ENCODE data around the gene MAPK1IP1L.
A peak's percentile ranks its signal among the peaks of the same experiment; 100 is the strongest.
"Not testable (repeated sequence)": the region's sequence is repeated elsewhere in the genome, so short reads cannot be mapped to it uniquely, and the experiment has no call there.

Gene MAPK1IP1L

GRCh38 chr14:55026441-55026792 lies 25.0 kb upstream of the MAPK1IP1L start:
- peaks cover 16 to 37% (median 26%) of the 10 kb centered on the region in 4 experiments for H3K4me1 ChIP-seq (ENCODE audit: control extremely low read depth in 1 of 4, control insufficient read depth in 4 of 4, insufficient read depth in 4 of 4, low read length in 3 of 4)
- POLR2A ChIA-PET: interaction anchor here (0.5 to 2.0 kb wide), 4 partner anchors 12 to 178 kb away, joined by 3 to 10 read pairs (median 6); partner anchors contain the start of gene MAPK1IP1L
- WGBS (ENCODE audit: insufficient coverage): no CpG with 5 or more reads among the region's 9 CpGs
- H3K4me3 ChIP-seq (ENCODE audit: control insufficient read depth in 1 of 7, extremely low read depth in 1 of 7, insufficient read depth in 4 of 7, low read depth in 2 of 7, low read length in 6 of 7): peak overlapping the region; percentile 76 to 99 (median 92)
- no peaks in the 10 kb centered on the region for H3K9me3 ChIP-seq (ENCODE audit: control extremely low read depth in 1 of 5, control insufficient read depth in 4 of 5, insufficient read depth in 2 of 5, low read depth in 1 of 5, low read length in 4 of 5)
- H3K27me3 ChIP-seq (replicated peaks in 2 of 5; ENCODE audit: control insufficient read depth in 4 of 5, insufficient read depth in 5 of 5, low read length in 4 of 5): no peaks in the 10 kb centered on the region
- CTCF ChIA-PET: interaction anchor here (1.2 to 1.7 kb wide), 3 partner anchors 8 to 39 kb away, joined by 3 to 9 read pairs (median 4); partner anchors contain the start of gene MAPK1IP1L
- DNase-seq: no peak
- peak overlapping the region; percentile 66 to 87 for H3K27ac ChIP-seq (ENCODE audit: insufficient read depth in 1 of 2, low read depth in 1 of 2, low read length in 2 of 2, poor library complexity in 1 of 2, severe bottlenecking in 2 of 2)
- H3K36me3 ChIP-seq (ENCODE audit: control insufficient read depth in 4 of 4, insufficient read depth in 4 of 4, low read length in 3 of 4): peaks cover 0 to 12% (median 2%) of the 10 kb centered on the region in 4 experiments

DNA sequence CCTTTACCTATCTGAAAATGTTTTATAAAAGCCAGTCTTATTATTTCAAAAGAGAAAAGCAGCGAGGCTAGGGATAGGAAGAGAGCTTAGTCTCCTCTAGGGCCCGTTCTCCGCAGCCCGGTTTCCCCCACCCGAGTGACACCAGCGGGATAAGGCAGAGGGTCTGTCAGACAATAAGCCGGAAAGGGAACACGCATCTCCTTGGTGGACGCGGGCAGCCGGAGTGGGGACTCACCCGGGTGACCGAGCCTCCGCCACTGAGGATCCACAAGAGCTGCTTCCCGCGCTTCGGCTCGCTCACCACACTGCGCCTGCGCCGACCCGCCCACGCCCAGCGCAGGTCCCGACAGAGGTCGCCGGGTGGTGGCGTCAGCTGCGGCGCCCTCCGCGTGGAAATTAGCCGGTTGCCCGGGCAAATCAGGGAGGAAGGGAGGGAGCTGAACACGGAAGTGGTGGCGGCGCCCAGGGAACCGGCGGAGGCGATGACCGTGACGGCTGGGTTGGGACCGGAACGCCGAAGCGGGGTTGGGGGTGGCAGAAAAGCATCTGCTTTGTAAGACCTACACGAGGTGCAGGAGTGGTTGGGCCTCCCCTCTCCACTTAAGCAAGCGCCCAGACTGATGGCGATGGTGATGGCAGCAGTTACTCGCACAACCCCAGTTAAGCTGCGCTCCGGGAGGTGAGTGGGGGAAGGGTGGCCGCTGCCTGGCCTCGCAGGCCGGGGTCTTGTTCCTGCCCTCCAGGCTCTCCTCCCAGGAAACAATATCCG lies 24.5 kb upstream of the MAPK1IP1L start, which contains the start of the genes SOCS4 and WDHD1:
Gene SOCS4, plus strand, starts transcription at position 444 of the 769 bp plus-strand sequence. CDS start 15,806 bp downstream, outside the sequence.
Gene WDHD1, minus strand, starts transcription at position 307 of the 769 bp plus-strand sequence. CDS start 312 bp downstream, outside the sequence.
- CTCF ChIA-PET: interaction anchor here (1.2 to 1.7 kb wide), 3 partner anchors 9 to 38 kb away, joined by 3 to 9 read pairs (median 4); partner anchors contain the start of gene MAPK1IP1L
- no peaks in the 10 kb centered on the region for H3K9me3 ChIP-seq (ENCODE audit: control extremely low read depth in 1 of 5, control insufficient read depth in 4 of 5, insufficient read depth in 2 of 5, low read depth in 1 of 5, low read length in 4 of 5)
- peaks cover 16 to 39% (median 28%) of the 10 kb centered on the region in 4 experiments for H3K4me1 ChIP-seq (ENCODE audit: control extremely low read depth in 1 of 4, control insufficient read depth in 4 of 4, insufficient read depth in 4 of 4, low read length in 3 of 4)
- peak within 1 kb of the TSS; percentile 76 to 99 (median 92) for H3K4me3 ChIP-seq (ENCODE audit: control insufficient read depth in 1 of 7, extremely low read depth in 1 of 7, insufficient read depth in 4 of 7, low read depth in 2 of 7, low read length in 6 of 7)
- peak; percentile 94 to 97 (median 97) for DNase-seq
- H3K36me3 ChIP-seq (ENCODE audit: control insufficient read depth in 4 of 4, insufficient read depth in 4 of 4, low read length in 3 of 4): peaks cover 0 to 10% (median 2%) of the 10 kb centered on the region in 4 experiments
- H3K27ac ChIP-seq (ENCODE audit: insufficient read depth in 1 of 2, low read depth in 1 of 2, low read length in 2 of 2, poor library complexity in 1 of 2, severe bottlenecking in 2 of 2): peak within 1 kb of the TSS; percentile 79 to 87
- 0% methylated on average over 33 of the region's 56 CpGs for WGBS (ENCODE audit: insufficient coverage)
- POLR2A ChIA-PET: interaction anchor here (1.1 to 2.0 kb wide), 3 partner anchors 19 to 178 kb away, joined by 3 to 10 read pairs (median 4); partner anchors contain the start of gene MAPK1IP1L
- no peaks in the 10 kb centered on the region for H3K27me3 ChIP-seq (replicated peaks in 2 of 5; ENCODE audit: control insufficient read depth in 4 of 5, insufficient read depth in 5 of 5, low read length in 4 of 5)

- CTCF ChIA-PET: interaction anchor here (3.8 kb wide), 1 partner anchor 24 kb away, joined by 19 read pairs; the partner anchor contains the start of gene MAPK1IP1L
- POLR2A ChIA-PET: interaction anchor here (0.6 kb wide), 1 partner anchor 20 kb away, joined by 4 read pairs; no protein-coding TSS in a partner anchor
- peaks cover 0 to 6% (median 2%) of the 10 kb centered on the region in 4 experiments for H3K36me3 ChIP-seq (ENCODE audit: control insufficient read depth in 4 of 4, insufficient read depth in 4 of 4, low read length in 3 of 4)
These were observed 23.4 kb upstream of the MAPK1IP1L start for GRCh38 chr14:55028066-55028465.

GRCh38 chr14:55028476-55028875 lies 23.0 kb upstream of the MAPK1IP1L start:
- WGBS (ENCODE audit: insufficient coverage): 100% methylated on average over 2 of the region's 4 CpGs
- Histone ChIP-seq H3K9me3 (ENCODE audit: control extremely low read depth in 1 of 5, control insufficient read depth in 4 of 5, insufficient read depth in 2 of 5, low read depth in 1 of 5, low read length in 4 of 5) (no peaks in the 10 kb centered on the region), H3K4me3 (ENCODE audit: control insufficient read depth in 1 of 7, extremely low read depth in 1 of 7, insufficient read depth in 4 of 7, low read depth in 2 of 7, low read length in 6 of 7) (peak overlapping the region in 3 of 7 experiments; percentile 92 to 99 (median 94)), H3K27ac (ENCODE audit: insufficient read depth in 1 of 2, low read depth in 1 of 2, low read length in 2 of 2, poor library complexity in 1 of 2, severe bottlenecking in 2 of 2) (no peak overlapping the region), H3K27me3 (replicated peaks in 2 of 5; ENCODE audit: control insufficient read depth in 4 of 5, insufficient read depth in 5 of 5, low read length in 4 of 5) (no peaks in the 10 kb centered on the region), H3K4me1 (ENCODE audit: control extremely low read depth in 1 of 4, control insufficient read depth in 4 of 4, insufficient read depth in 4 of 4, low read length in 3 of 4) (peaks cover 16 to 39% (median 28%) of the 10 kb centered on the region in 4 experiments), H3K36me3 (ENCODE audit: control insufficient read depth in 4 of 4, insufficient read depth in 4 of 4, low read length in 3 of 4) (peaks cover 0 to 3% (median 1%) of the 10 kb centered on the region in 4 experiments)
- ChIA-PET CTCF (interaction anchor here (3.8 kb wide), 1 partner anchor 23 kb away, joined by 19 read pairs; the partner anchor contains the start of gene MAPK1IP1L), POLR2A (interaction anchor here (0.6 kb wide), 1 partner anchor 19 kb away, joined by 4 read pairs; no protein-coding TSS in a partner anchor)
- DNase-seq: no peak

More at GRCh38 chr14:55028066-55028465, 23.4 kb upstream of the MAPK1IP1L start:
- no peak for DNase-seq
- Histone ChIP-seq H3K27me3 (replicated peaks in 2 of 5; ENCODE audit: control insufficient read depth in 4 of 5, insufficient read depth in 5 of 5, low read length in 4 of 5) (no peaks in the 10 kb centered on the region), H3K27ac (ENCODE audit: insufficient read depth in 1 of 2, low read depth in 1 of 2, low read length in 2 of 2, poor library complexity in 1 of 2, severe bottlenecking in 2 of 2) (peak overlapping the region; percentile 79 to 87), H3K9me3 (ENCODE audit: control extremely low read depth in 1 of 5, control insufficient read depth in 4 of 5, insufficient read depth in 2 of 5, low read depth in 1 of 5, low read length in 4 of 5) (no peaks in the 10 kb centered on the region), H3K4me1 (ENCODE audit: control extremely low read depth in 1 of 4, control insufficient read depth in 4 of 4, insufficient read depth in 4 of 4, low read length in 3 of 4) (peaks cover 16 to 39% (median 28%) of the 10 kb centered on the region in 4 experiments), H3K4me3 (ENCODE audit: control insufficient read depth in 1 of 7, extremely low read depth in 1 of 7, insufficient read depth in 4 of 7, low read depth in 2 of 7, low read length in 6 of 7) (peak overlapping the region in 6 of 7 experiments; percentile 76 to 99 (median 93))
- WGBS (ENCODE audit: insufficient coverage): 14% methylated on average over 4 of the region's 8 CpGs

- H3K27me3 ChIP-seq (replicated peaks in 2 of 5; ENCODE audit: control insufficient read depth in 4 of 5, insufficient read depth in 5 of 5, low read length in 4 of 5): no peaks in the 10 kb centered on the region
- no peak overlapping the region for H3K27ac ChIP-seq (ENCODE audit: insufficient read depth in 1 of 2, low read depth in 1 of 2, low read length in 2 of 2, poor library complexity in 1 of 2, severe bottlenecking in 2 of 2)
- ChIA-PET POLR2A (no interaction called here), CTCF (interaction anchor here (0.9 to 3.8 kb wide), 2 partner anchors 19 to 21 kb away, joined by 3 to 19 read pairs; partner anchors contain the start of gene MAPK1IP1L)
- H3K4me1 ChIP-seq (ENCODE audit: control extremely low read depth in 1 of 4, control insufficient read depth in 4 of 4, insufficient read depth in 4 of 4, low read length in 3 of 4): peaks cover 11 to 31% (median 21%) of the 10 kb centered on the region in 4 experiments
- H3K9me3 ChIP-seq (ENCODE audit: control extremely low read depth in 1 of 5, control insufficient read depth in 4 of 5, insufficient read depth in 2 of 5, low read depth in 1 of 5, low read length in 4 of 5): no peaks in the 10 kb centered on the region
- H3K36me3 ChIP-seq (ENCODE audit: control insufficient read depth in 4 of 4, insufficient read depth in 4 of 4, low read length in 3 of 4): peaks cover 0 to 11% (median 3%) of the 10 kb centered on the region in 4 experiments
- no CpG with 5 or more reads among the region's 2 CpGs for WGBS (ENCODE audit: insufficient coverage)
- DNase-seq: peak in 1 of 3 donors; percentile 3
- H3K4me3 ChIP-seq (ENCODE audit: control insufficient read depth in 1 of 7, extremely low read depth in 1 of 7, insufficient read depth in 4 of 7, low read depth in 2 of 7, low read length in 6 of 7): peak overlapping the region in 2 of 7 experiments; percentile 29 to 30
These were observed 20.3 kb upstream of the MAPK1IP1L start for GRCh38 chr14:55031190-55031589.

GRCh38 chr14:55037995-55038394 lies 13.5 kb upstream of the MAPK1IP1L start:
- H3K9me3 ChIP-seq (ENCODE audit: control extremely low read depth in 1 of 5, control insufficient read depth in 4 of 5, insufficient read depth in 2 of 5, low read depth in 1 of 5, low read length in 4 of 5); H3K4me3 ChIP-seq (ENCODE audit: control insufficient read depth in 1 of 7, extremely low read depth in 1 of 7, insufficient read depth in 4 of 7, low read depth in 2 of 7, low read length in 6 of 7); POLR2A ChIA-PET; H3K27me3 ChIP-seq (replicated peaks in 2 of 5; ENCODE audit: control insufficient read depth in 4 of 5, insufficient read depth in 5 of 5, low read length in 4 of 5); H3K4me1 ChIP-seq (ENCODE audit: control extremely low read depth in 1 of 4, control insufficient read depth in 4 of 4, insufficient read depth in 4 of 4, low read length in 3 of 4); H3K27ac ChIP-seq (ENCODE audit: insufficient read depth in 1 of 2, low read depth in 1 of 2, low read length in 2 of 2, poor library complexity in 1 of 2, severe bottlenecking in 2 of 2); DNase-seq: not testable (repeated sequence)
- CTCF ChIA-PET: interaction anchor here (1.3 kb wide), 1 partner anchor 13 kb away, joined by 5 read pairs; the partner anchor contains the start of gene MAPK1IP1L
- peaks cover 6 to 26% (median 10%) of the 10 kb centered on the region in 4 experiments for H3K36me3 ChIP-seq (ENCODE audit: control insufficient read depth in 4 of 4, insufficient read depth in 4 of 4, low read length in 3 of 4)
